Fibroblast of skin of back (primary cell): Measurements from ENCODE around the gene FAM222A.

Source experiments
- DNase-seq: peaks from one replicate; pipeline ENCODE4 v3.0.0-alpha.2; 2013

FAM222A gene

GRCh38 chr12:109738878-109739665 is 25.4 kb downstream of the FAM222A start:
- peak; percentile 9 for DNase-seq

- no peak for DNase-seq
Measured at GRCh38 chr12:109739747-109740693, 26.4 kb downstream of the FAM222A start.

- DNase-seq, result no peak
Measured at GRCh38 chr12:109740694-109741245, 27.1 kb downstream of the FAM222A start.

- no peak for DNase-seq
Measured at GRCh38 chr12:109741286-109741969, 27.8 kb downstream of the FAM222A start.

- DNase-seq, result no peak
Measured at GRCh38 chr12:109741970-109742703, 28.5 kb downstream of the FAM222A start.

- no peak for DNase-seq
Measured at GRCh38 chr12:109743076-109743910, 29.7 kb downstream of the FAM222A start.

- DNase-seq, result no peak
Measured at GRCh38 chr12:109744026-109744425, 30.4 kb downstream of the FAM222A start.

- DNase-seq, result peak; percentile 15
Measured at GRCh38 chr12:109744986-109745942, 31.6 kb downstream of the FAM222A start.

GRCh38 chr12:109752117-109753053 is 38.8 kb downstream of the FAM222A start:
- no peak for DNase-seq

GRCh38 chr12:109753054-109753401 is 39.4 kb downstream of the FAM222A start:
- DNase-seq, result no peak

GRCh38 chr12:109753959-109754358 is 40.3 kb downstream of the FAM222A start:
- DNase-seq, result no peak

GRCh38 chr12:109756457-109756856 is 42.8 kb downstream of the FAM222A start:
- DNase-seq, result no peak

GRCh38 chr12:109757671-109758265 is 44.1 kb downstream of the FAM222A start:
- no peak for DNase-seq

GRCh38 chr12:109758426-109759420 is 45.1 kb downstream of the FAM222A start:
- DNase-seq, result no peak

- DNase-seq, result no peak
Measured at GRCh38 chr12:109759595-109759994, 46.0 kb downstream of the FAM222A start.

GRCh38 chr12:109760031-109760929 is 46.7 kb downstream of the FAM222A start:
- DNase-seq, result no peak
